HFF-Myc (cell line): ENCODE data around the gene CCDC158.

Source experiments
- DNase-seq: peaks from one replicate; pipeline ENCODE4 v3.0.0-alpha.2; 2011; ENCODE audit warnings: low read depth; ENCODE audit errors: extremely low read depth
- H3K4me3 ChIP-seq: replicated peaks from 2 replicates; pipeline ENCODE4 v1.5.1; 2011; ENCODE audit warnings: low read depth, mild to moderate bottlenecking, control low read depth, low read length
- TF ChIP-seq, protein P1 (sequence below): IDR thresholded peaks from 2 replicates; pipeline ENCODE4 v1.5.1; 2012; ENCODE audit warnings: mild to moderate bottlenecking, low read depth, low read length, control low read depth; ENCODE audit errors: missing control alignments

Gene CCDC158

DNA sequence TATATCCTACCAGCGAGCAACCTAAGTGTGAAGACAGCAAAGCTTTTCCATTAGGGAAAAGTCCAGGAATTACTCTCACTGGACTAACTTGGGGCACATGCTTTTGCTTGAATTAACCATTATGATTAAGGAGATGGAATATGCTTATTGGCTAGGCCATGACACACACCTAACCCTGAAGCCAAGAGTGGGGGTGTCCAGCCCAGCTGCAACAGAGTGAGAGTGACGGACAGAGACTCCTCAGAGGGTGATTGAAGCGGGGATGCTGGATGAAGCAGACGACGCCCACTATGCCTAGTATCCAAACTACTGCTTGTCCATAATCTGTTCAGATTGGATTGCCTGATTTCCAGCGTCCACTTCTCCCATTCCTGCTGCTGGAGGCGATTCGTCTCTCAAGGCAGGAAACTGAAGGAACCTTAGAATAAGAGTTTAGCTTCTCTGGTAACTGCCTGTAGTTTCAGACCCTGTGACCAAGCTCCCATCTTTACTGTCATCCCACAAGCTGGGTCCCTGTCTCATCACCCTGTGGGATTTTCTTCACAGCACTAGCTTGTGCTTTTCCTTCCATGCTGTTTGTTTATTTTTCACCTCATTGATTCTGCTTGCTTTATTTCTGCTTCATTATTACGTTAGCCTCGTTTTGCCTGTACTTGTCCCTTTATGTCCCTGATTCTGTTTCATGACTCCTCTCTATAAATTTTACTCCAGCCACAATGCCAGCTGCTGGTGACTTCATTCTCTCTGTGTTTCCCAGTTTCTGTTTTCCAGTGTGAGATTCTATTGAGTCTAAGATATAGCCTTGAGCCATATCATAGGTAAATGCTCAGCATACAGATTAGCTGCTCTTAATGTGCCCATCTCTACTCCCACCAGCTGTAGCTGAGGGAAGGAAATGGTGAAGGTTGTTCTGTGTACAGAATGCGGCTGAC lies 150.4 kb downstream of the CCDC158 start:
- DNase-seq = no peak
- TF ChIP-seq, protein P1, sequence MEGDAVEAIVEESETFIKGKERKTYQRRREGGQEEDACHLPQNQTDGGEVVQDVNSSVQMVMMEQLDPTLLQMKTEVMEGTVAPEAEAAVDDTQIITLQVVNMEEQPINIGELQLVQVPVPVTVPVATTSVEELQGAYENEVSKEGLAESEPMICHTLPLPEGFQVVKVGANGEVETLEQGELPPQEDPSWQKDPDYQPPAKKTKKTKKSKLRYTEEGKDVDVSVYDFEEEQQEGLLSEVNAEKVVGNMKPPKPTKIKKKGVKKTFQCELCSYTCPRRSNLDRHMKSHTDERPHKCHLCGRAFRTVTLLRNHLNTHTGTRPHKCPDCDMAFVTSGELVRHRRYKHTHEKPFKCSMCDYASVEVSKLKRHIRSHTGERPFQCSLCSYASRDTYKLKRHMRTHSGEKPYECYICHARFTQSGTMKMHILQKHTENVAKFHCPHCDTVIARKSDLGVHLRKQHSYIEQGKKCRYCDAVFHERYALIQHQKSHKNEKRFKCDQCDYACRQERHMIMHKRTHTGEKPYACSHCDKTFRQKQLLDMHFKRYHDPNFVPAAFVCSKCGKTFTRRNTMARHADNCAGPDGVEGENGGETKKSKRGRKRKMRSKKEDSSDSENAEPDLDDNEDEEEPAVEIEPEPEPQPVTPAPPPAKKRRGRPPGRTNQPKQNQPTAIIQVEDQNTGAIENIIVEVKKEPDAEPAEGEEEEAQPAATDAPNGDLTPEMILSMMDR = no peak
- H3K4me3 ChIP-seq = no peak overlapping the region

DNA sequence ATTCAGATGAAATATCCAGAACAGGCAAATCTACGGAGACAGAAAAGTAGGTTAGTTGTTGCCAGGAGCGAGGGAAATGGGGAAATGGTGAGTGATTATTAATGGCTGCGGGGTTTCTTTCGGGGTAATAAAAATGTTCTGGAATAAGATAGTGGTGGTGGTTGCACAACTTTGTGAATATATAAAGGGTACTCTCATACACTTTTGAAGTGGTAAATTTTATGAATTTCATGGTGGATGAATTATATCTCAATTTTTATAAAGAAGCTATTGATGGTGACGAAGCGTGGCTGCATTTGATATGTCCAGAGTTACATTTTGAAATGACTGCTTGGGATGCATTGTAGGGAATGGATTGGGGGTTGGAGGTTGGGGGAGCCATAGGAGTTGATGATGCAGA lies 153.1 kb downstream of the CCDC158 start:
- no peak overlapping the region for H3K4me3 ChIP-seq
- TF ChIP-seq, protein P1 = no peak
- DNase-seq = no peak

DNA sequence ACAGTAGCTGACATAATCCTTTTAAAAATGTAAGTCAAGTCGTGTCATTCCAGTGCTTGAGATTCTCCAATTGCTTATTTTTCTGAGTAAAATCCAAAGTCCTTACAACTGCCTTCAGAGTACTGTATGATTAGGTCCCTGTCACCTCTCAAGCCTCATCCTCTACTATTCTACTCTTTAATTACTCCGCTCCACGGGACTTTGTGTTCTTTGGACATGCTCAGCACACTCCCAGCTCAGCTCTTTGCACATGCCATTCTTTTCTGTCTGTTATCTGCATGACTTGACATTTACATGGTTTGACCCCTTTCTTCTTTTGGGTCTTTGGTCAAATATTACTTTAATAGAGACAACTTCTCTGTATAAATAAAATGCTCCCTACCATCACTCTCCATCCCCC lies 154.3 kb downstream of the CCDC158 start:
- no peak overlapping the region for H3K4me3 ChIP-seq
- no peak for DNase-seq
- TF ChIP-seq, protein P1 = no peak

DNA sequence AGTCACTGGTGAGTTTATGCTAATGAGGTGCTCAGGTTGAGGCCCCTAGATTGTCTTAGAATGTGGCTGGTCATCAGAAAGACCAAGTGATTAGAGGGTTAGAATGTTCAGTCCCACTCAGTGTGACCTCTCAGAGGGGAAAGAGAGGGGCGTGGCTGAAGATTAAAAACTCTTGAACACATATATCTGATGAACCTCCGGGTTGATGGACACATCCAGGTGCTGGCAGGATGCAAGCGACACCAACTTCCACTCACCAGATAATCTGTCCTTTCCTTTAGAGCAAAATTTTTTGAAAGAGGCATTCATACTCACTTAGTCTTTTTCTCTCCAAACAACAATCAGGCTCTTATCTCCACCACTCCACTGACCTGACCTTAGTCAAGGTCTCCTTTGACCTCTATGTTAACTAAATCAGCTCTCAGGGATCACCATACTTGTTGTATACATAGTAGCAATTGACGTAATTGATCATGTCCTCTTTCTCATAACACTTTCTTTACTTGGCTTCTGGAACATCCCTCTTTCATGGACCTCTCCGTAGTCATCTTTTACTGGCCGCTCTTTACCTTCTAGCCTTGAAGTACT lies 155.2 kb downstream of the CCDC158 start:
- TF ChIP-seq, protein P1 = no peak
- DNase-seq = no peak
- H3K4me3 ChIP-seq = no peak overlapping the region
